Measurements from ENCODE around the gene GLB1L3.
"Not testable (repeated sequence)": the region's sequence is repeated elsewhere in the genome, so short reads cannot be mapped to it uniquely, and the experiment has no call there.

Gene GLB1L3

GRCh38 chr11:134242376-134242775 is 33.8 kb upstream of the GLB1L3 start:
- no peaks in the 10 kb centered on the region for H3K4me1 Mint-ChIP-seq (ENCODE audit: low read depth)
- peaks cover 50% of the 10 kb centered on the region for H3K36me3 Mint-ChIP-seq (ENCODE audit: low read depth)
- no peaks in the 10 kb centered on the region for H3K9me3 Mint-ChIP-seq
- no peak for DNase-seq (ENCODE audit: low spot score)
- no peak overlapping the region for H3K27ac Mint-ChIP-seq
- no peak overlapping the region for H3K4me3 Mint-ChIP-seq
- no peaks in the 10 kb centered on the region for H3K27me3 Mint-ChIP-seq (ENCODE audit: low read depth)

GRCh38 chr11:134243913-134244312 is 32.3 kb upstream of the GLB1L3 start:
- peaks cover 4% of the 10 kb centered on the region for H3K4me1 Mint-ChIP-seq (ENCODE audit: low read depth)
- peaks cover 56% of the 10 kb centered on the region for H3K36me3 Mint-ChIP-seq (ENCODE audit: low read depth)
- no peak overlapping the region for H3K27ac Mint-ChIP-seq
- no peak overlapping the region for H3K4me3 Mint-ChIP-seq
- H3K27me3 Mint-ChIP-seq (ENCODE audit: low read depth) = no peaks in the 10 kb centered on the region
- no peaks in the 10 kb centered on the region for H3K9me3 Mint-ChIP-seq
- DNase-seq (ENCODE audit: low spot score) = no peak

- Mint-ChIP-seq H3K27me3 (ENCODE audit: low read depth) (no peaks in the 10 kb centered on the region), H3K27ac (no peak overlapping the region), H3K4me1 (ENCODE audit: low read depth) (peaks cover 7% of the 10 kb centered on the region), H3K9me3 (no peaks in the 10 kb centered on the region), H3K4me3 (no peak overlapping the region), H3K36me3 (ENCODE audit: low read depth) (peaks cover 60% of the 10 kb centered on the region)
- no peak for DNase-seq (ENCODE audit: low spot score)
These were observed 31.6 kb upstream of the GLB1L3 start for GRCh38 chr11:134244593-134244992.

- Mint-ChIP-seq H3K4me3 (no peak overlapping the region), H3K27ac (no peak overlapping the region), H3K36me3 (ENCODE audit: low read depth) (peaks cover 53% of the 10 kb centered on the region), H3K9me3 (no peaks in the 10 kb centered on the region), H3K4me1 (ENCODE audit: low read depth) (peaks cover 7% of the 10 kb centered on the region), H3K27me3 (ENCODE audit: low read depth) (no peaks in the 10 kb centered on the region)
- DNase-seq (ENCODE audit: low spot score) = no peak
These were observed 30.7 kb upstream of the GLB1L3 start for GRCh38 chr11:134245434-134245833.

GRCh38 chr11:134246100-134246499 is 30.1 kb upstream of the GLB1L3 start:
- peaks cover 7% of the 10 kb centered on the region for H3K4me1 Mint-ChIP-seq (ENCODE audit: low read depth)
- no peaks in the 10 kb centered on the region for H3K9me3 Mint-ChIP-seq
- H3K36me3 Mint-ChIP-seq (ENCODE audit: low read depth) = peaks cover 53% of the 10 kb centered on the region
- DNase-seq (ENCODE audit: low spot score) = no peak
- H3K27ac Mint-ChIP-seq = no peak overlapping the region
- no peaks in the 10 kb centered on the region for H3K27me3 Mint-ChIP-seq (ENCODE audit: low read depth)
- H3K4me3 Mint-ChIP-seq = no peak overlapping the region

GRCh38 chr11:134246678-134247077 is 29.5 kb upstream of the GLB1L3 start:
- Mint-ChIP-seq H3K4me3 (no peak overlapping the region), H3K27me3 (ENCODE audit: low read depth) (no peaks in the 10 kb centered on the region), H3K27ac (no peak overlapping the region), H3K36me3 (ENCODE audit: low read depth) (peaks cover 54% of the 10 kb centered on the region), H3K4me1 (ENCODE audit: low read depth) (peaks cover 11% of the 10 kb centered on the region), H3K9me3 (no peaks in the 10 kb centered on the region)
- DNase-seq (ENCODE audit: low spot score) = no peak

GRCh38 chr11:134248910-134249480 is 27.2 kb upstream of the GLB1L3 start:
- Mint-ChIP-seq H3K4me1 (ENCODE audit: low read depth) (peaks cover 19% of the 10 kb centered on the region), H3K4me3 (no peak overlapping the region), H3K36me3 (ENCODE audit: low read depth) (peaks cover 39% of the 10 kb centered on the region), H3K27me3 (ENCODE audit: low read depth) (no peaks in the 10 kb centered on the region), H3K27ac (peak overlapping the region; percentile 75), H3K9me3 (no peaks in the 10 kb centered on the region)
- peak; percentile 35 for DNase-seq (ENCODE audit: low spot score)

GRCh38 chr11:134250246-134250645 is 25.9 kb upstream of the GLB1L3 start:
- Mint-ChIP-seq H3K9me3 (no peaks in the 10 kb centered on the region), H3K27me3 (ENCODE audit: low read depth) (no peaks in the 10 kb centered on the region), H3K36me3 (ENCODE audit: low read depth) (peaks cover 32% of the 10 kb centered on the region), H3K4me3 (no peak overlapping the region), H3K4me1 (ENCODE audit: low read depth) (peaks cover 27% of the 10 kb centered on the region), H3K27ac (no peak overlapping the region)
- no peak for DNase-seq (ENCODE audit: low spot score)

- H3K27me3 Mint-ChIP-seq (ENCODE audit: low read depth) = no peaks in the 10 kb centered on the region
- peaks cover 34% of the 10 kb centered on the region for H3K36me3 Mint-ChIP-seq (ENCODE audit: low read depth)
- H3K27ac Mint-ChIP-seq = no peak overlapping the region
- H3K4me1 Mint-ChIP-seq (ENCODE audit: low read depth) = peaks cover 31% of the 10 kb centered on the region
- no peaks in the 10 kb centered on the region for H3K9me3 Mint-ChIP-seq
- DNase-seq (ENCODE audit: low spot score) = no peak
- no peak overlapping the region for H3K4me3 Mint-ChIP-seq
These were observed 25.5 kb upstream of the GLB1L3 start for GRCh38 chr11:134250675-134251074.

- Mint-ChIP-seq H3K4me3 (peak overlapping the region; percentile 99), H3K9me3 (no peaks in the 10 kb centered on the region), H3K27me3 (ENCODE audit: low read depth) (no peaks in the 10 kb centered on the region), H3K36me3 (ENCODE audit: low read depth) (peaks cover 26% of the 10 kb centered on the region), H3K27ac (peak overlapping the region; percentile 94), H3K4me1 (ENCODE audit: low read depth) (peaks cover 33% of the 10 kb centered on the region)
- peak; percentile 26 for DNase-seq (ENCODE audit: low spot score)
These were observed 23.6 kb upstream of the GLB1L3 start for GRCh38 chr11:134252346-134253187.

GRCh38 chr11:134253188-134253993 is 22.8 kb upstream of the GLB1L3 start, which contains the start of the genes ACAD8 and THYN1:
ACAD8 (plus strand) TSS chr11:134253568; CDS start chr11:134253601, 33 bp downstream.
THYN1 (minus strand) TSS chr11:134253352; CDS start chr11:134252882, 470 bp downstream.
- DNase-seq (ENCODE audit: low spot score) = peak; percentile 95
- Mint-ChIP-seq H3K9me3 (no peaks in the 10 kb centered on the region), H3K4me1 (ENCODE audit: low read depth) (peaks cover 35% of the 10 kb centered on the region), H3K27me3 (ENCODE audit: low read depth) (no peaks in the 10 kb centered on the region), H3K36me3 (ENCODE audit: low read depth) (peaks cover 22% of the 10 kb centered on the region), H3K27ac (peak within 1 kb of the TSS; percentile 94), H3K4me3 (peak within 1 kb of the TSS; percentile 99)

GRCh38 chr11:134254433-134255183 is 21.6 kb upstream of the GLB1L3 start:
- Mint-ChIP-seq H3K9me3 (no peaks in the 10 kb centered on the region), H3K27me3 (ENCODE audit: low read depth) (no peaks in the 10 kb centered on the region), H3K4me1 (ENCODE audit: low read depth) (peaks cover 33% of the 10 kb centered on the region), H3K4me3 (peak overlapping the region; percentile 99), H3K27ac (no peak overlapping the region), H3K36me3 (ENCODE audit: low read depth) (peaks cover 21% of the 10 kb centered on the region)
- DNase-seq (ENCODE audit: low spot score) = no peak

- not testable (repeated sequence) for H3K9me3 Mint-ChIP-seq; H3K27ac Mint-ChIP-seq; DNase-seq (ENCODE audit: low spot score); H3K27me3 Mint-ChIP-seq (ENCODE audit: low read depth); H3K4me3 Mint-ChIP-seq
- peaks cover 23% of the 10 kb centered on the region for H3K36me3 Mint-ChIP-seq (ENCODE audit: low read depth)
- H3K4me1 Mint-ChIP-seq (ENCODE audit: low read depth) = peaks cover 33% of the 10 kb centered on the region
These were observed 21.0 kb upstream of the GLB1L3 start for GRCh38 chr11:134255184-134255561.

All from T-helper 2 cell treated with Interferon-gamma antibody and Interleukin-4, amounts not matched to agents 5 μg/mL and 100 μg/mL, for 36 hours (primary cell).